Measurements from ENCODE around the gene MYOM1.
A peak's percentile ranks its signal among the peaks of the same experiment; 100 is the strongest.

MYOM1 gene

DNA sequence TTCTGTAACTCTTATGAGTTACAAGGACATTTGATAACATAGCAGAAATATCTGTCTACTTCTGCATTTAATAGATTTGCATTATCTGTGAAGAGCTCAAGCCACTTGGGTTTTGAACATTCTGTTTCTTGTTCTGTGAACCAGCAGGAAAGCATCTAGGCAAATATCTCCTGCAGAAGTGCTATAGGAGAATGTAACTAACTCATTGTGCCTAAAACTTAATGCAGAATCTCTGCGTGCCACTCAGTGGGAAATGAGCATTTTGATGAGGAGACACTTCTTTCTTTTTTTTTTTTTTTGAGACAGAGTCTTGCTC is 63.5 kb downstream of the MYOM1 start:
- no peaks in the 10 kb centered on the region for H3K4me1 ChIP-seq (ENCODE audit: control insufficient read depth in 1 of 2, insufficient read depth in 2 of 2, low read length in 2 of 2)
- H3K27me3 ChIP-seq (ENCODE audit: low read depth, low read length): no peaks in the 10 kb centered on the region
- H3K9me3 ChIP-seq (ENCODE audit: control insufficient read depth in 1 of 2, low read length in 2 of 2): no peaks in the 10 kb centered on the region
- peaks cover 0 to 7% of the 10 kb centered on the region in 2 donors for H3K36me3 ChIP-seq (ENCODE audit: control insufficient read depth in 1 of 2, insufficient read depth in 2 of 2, low read length in 2 of 2)
- H3K4me3 ChIP-seq (ENCODE audit: low read depth in 1 of 2, low read length in 2 of 2): no peak overlapping the region
- no peak overlapping the region for H3K27ac ChIP-seq (ENCODE audit: low read length)

DNA sequence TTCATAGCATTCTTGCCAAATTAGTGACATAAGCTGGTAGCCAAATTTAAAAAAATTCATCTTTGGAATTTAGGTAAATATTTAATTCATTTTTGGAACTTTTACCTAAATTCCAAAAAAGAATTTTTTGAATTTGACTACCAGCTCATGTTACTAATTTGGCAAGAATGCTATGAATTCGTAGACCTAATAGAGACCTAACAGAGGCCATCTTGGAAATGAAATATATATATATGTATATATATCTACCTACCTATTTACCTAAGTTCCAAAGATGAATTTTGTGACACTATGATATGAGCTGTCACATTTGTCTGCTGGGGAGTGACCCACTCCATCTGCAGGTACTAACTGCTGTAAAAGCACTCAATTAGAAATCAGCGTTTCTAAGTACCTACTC is 65.6 kb downstream of the MYOM1 start:
- H3K4me3 ChIP-seq (ENCODE audit: low read depth in 1 of 2, low read length in 2 of 2): no peak overlapping the region
- H3K27me3 ChIP-seq (ENCODE audit: low read depth, low read length): no peaks in the 10 kb centered on the region
- no peak overlapping the region for H3K27ac ChIP-seq (ENCODE audit: low read length)
- no peaks in the 10 kb centered on the region for H3K9me3 ChIP-seq (ENCODE audit: control insufficient read depth in 1 of 2, low read length in 2 of 2)
- H3K36me3 ChIP-seq (ENCODE audit: control insufficient read depth in 1 of 2, insufficient read depth in 2 of 2, low read length in 2 of 2): no peaks in the 10 kb centered on the region
- H3K4me1 ChIP-seq (ENCODE audit: control insufficient read depth in 1 of 2, insufficient read depth in 2 of 2, low read length in 2 of 2): no peaks in the 10 kb centered on the region

DNA sequence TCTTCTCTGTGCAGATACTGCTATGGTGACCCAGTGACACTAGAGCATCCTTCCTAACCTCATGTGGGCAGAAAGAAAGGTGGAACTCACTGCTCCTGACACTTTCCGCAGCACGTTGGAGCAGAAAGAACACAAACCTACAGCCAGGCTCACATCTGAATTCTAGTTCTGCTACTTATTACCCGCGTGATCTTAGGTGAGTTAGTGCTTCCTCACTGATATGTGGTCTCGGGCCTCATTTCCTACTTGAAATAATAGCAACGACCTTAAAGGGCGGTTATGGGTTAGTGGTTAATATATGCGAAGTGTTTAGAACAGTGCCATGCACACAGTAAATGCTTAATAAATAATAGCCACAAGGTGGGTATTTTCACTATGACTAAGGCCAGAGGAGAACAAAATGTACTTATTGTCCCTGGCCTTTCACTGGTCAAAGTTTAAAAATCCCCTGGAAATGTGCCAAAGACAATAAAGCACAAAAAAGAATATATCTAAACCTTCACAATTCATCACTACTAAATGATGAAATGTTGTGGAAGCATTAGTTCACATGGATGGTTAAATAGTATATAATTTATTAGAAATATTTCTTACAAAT is 66.6 kb downstream of the MYOM1 start:
- Histone ChIP-seq H3K4me3 (ENCODE audit: low read depth in 1 of 2, low read length in 2 of 2) (no peak overlapping the region), H3K27me3 (ENCODE audit: low read depth, low read length) (no peaks in the 10 kb centered on the region), H3K36me3 (ENCODE audit: control insufficient read depth in 1 of 2, insufficient read depth in 2 of 2, low read length in 2 of 2) (no peaks in the 10 kb centered on the region), H3K9me3 (ENCODE audit: control insufficient read depth in 1 of 2, low read length in 2 of 2) (no peaks in the 10 kb centered on the region), H3K4me1 (ENCODE audit: control insufficient read depth in 1 of 2, insufficient read depth in 2 of 2, low read length in 2 of 2) (no peaks in the 10 kb centered on the region), H3K27ac (ENCODE audit: low read length) (no peak overlapping the region)

DNA sequence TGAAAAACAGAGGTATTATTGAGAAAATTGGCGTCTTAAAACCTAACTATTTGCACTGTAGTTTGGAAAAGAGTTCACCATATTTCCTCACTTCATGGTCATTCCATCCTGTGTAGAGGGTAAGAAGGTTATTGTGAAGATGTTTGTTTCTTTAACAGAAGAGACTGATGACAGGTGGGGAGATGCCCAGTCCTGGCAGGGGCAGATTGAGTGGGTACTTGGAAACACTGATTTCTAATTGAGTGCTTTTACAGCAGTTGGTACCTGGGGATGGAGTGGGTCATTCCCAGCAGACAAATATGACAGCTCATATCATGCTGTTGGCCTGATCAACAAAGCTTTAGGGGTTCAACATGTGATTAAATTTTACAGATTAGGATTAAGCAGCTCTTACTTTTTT is 67.5 kb downstream of the MYOM1 start:
- H3K4me1 ChIP-seq (ENCODE audit: control insufficient read depth in 1 of 2, insufficient read depth in 2 of 2, low read length in 2 of 2): no peaks in the 10 kb centered on the region
- H3K27me3 ChIP-seq (ENCODE audit: low read depth, low read length): no peaks in the 10 kb centered on the region
- H3K27ac ChIP-seq (ENCODE audit: low read length): no peak overlapping the region

DNA sequence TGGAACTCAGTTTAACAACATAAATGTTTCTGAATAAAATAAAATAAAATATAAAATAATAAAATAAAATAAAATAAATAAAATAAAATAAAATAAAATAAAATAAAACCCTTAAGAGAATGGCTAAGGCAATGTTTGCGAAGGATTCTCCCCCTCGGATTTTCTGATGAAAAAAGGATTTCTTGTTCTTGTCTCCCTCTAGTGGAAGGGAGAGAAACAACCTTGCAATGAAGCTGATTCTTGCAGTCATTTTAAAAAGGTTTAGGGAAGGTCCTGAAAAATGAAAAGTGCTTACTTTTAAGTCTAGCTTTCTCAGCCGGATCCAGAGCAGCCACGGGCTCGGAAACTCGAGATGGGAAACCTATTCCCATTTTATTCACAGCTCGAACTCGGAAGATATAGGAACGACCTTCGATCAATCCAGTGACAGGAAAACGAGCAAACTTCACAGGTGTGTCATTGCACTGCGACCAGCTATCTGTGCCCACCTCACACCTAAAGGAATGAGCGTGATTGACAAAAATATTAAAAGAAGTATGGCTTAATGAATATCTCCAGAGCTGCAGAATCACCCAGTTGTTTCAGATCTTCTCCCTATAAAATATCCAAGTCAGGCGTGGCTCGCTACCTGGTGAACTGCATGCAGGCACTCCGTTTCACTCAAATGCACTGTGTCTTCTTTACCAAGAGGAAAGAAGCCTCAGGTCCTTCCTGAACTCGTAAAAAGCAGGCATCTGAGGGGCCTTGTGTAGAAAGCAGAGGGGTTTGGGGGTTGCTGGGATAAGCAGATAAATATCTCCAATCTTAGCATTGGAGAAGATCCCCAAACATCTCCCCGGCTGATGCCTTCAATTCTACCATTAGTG is 68.1 kb downstream of the MYOM1 start:
- Histone ChIP-seq H3K27me3 (ENCODE audit: low read depth, low read length) (no peaks in the 10 kb centered on the region), H3K27ac (ENCODE audit: low read length) (no peak overlapping the region), H3K36me3 (ENCODE audit: control insufficient read depth in 1 of 2, insufficient read depth in 2 of 2, low read length in 2 of 2) (no peaks in the 10 kb centered on the region), H3K4me1 (ENCODE audit: control insufficient read depth in 1 of 2, insufficient read depth in 2 of 2, low read length in 2 of 2) (no peaks in the 10 kb centered on the region), H3K9me3 (ENCODE audit: control insufficient read depth in 1 of 2, low read length in 2 of 2) (no peaks in the 10 kb centered on the region), H3K4me3 (ENCODE audit: low read depth in 1 of 2, low read length in 2 of 2) (peak overlapping the region in 1 of 2 donors; percentile 50)

More for the DNA sequence above, 67.5 kb downstream of the MYOM1 start:
- Histone ChIP-seq H3K4me3 (ENCODE audit: low read depth in 1 of 2, low read length in 2 of 2) (no peak overlapping the region), H3K9me3 (ENCODE audit: control insufficient read depth in 1 of 2, low read length in 2 of 2) (no peaks in the 10 kb centered on the region), H3K36me3 (ENCODE audit: control insufficient read depth in 1 of 2, insufficient read depth in 2 of 2, low read length in 2 of 2) (no peaks in the 10 kb centered on the region)

DNA sequence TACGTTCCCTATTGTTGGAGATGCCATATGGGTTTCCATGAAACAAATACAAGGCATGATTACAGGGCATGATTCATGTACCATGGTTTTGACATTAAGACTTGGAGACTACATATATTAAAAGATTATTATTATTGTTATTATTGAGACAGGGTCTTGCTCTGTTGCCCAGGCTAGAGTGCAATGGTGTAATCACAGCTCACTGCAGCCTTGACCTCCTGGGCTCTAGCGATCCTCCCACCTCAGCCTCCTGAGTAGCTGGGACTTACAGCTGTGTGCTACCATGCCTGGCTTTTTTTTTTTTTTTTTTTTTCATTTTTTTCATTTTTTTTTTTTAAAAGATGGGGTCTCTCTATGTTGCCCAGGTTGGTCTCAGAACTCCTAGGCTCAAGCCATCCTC is 69.1 kb downstream of the MYOM1 start:
- Histone ChIP-seq H3K36me3 (ENCODE audit: control insufficient read depth in 1 of 2, insufficient read depth in 2 of 2, low read length in 2 of 2) (no peaks in the 10 kb centered on the region), H3K27ac (ENCODE audit: low read length) (no peak overlapping the region)

DNA sequence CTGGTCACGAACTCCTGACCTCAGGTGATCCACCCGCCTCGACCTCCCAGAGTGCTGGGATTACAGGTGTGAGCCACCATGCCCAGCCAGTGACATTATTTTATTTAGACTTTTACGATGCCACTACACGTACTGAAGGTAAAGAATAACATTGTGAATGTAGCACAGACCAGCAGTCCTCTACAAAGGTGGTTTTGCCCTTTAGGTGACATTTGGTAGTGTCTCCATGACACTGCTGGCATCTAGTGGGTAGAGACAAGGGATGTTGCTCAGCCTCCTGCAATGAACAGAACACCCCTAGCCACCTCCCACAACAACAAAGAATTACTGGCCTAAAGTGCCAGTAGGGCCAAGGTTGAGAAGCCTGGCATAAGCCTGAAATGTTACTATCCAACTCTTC is 69.5 kb downstream of the MYOM1 start:
- Histone ChIP-seq H3K4me1 (ENCODE audit: control insufficient read depth in 1 of 2, insufficient read depth in 2 of 2, low read length in 2 of 2) (no peaks in the 10 kb centered on the region), H3K27me3 (ENCODE audit: low read depth, low read length) (no peaks in the 10 kb centered on the region), H3K36me3 (ENCODE audit: control insufficient read depth in 1 of 2, insufficient read depth in 2 of 2, low read length in 2 of 2) (no peaks in the 10 kb centered on the region), H3K9me3 (ENCODE audit: control insufficient read depth in 1 of 2, low read length in 2 of 2) (no peaks in the 10 kb centered on the region), H3K4me3 (ENCODE audit: low read depth in 1 of 2, low read length in 2 of 2) (no peak overlapping the region), H3K27ac (ENCODE audit: low read length) (no peak overlapping the region)

More for the DNA sequence above, 69.1 kb downstream of the MYOM1 start:
- H3K4me3 ChIP-seq (ENCODE audit: low read depth in 1 of 2, low read length in 2 of 2): no peak overlapping the region
- no peaks in the 10 kb centered on the region for H3K9me3 ChIP-seq (ENCODE audit: control insufficient read depth in 1 of 2, low read length in 2 of 2)
- no peaks in the 10 kb centered on the region for H3K27me3 ChIP-seq (ENCODE audit: low read depth, low read length)
- no peaks in the 10 kb centered on the region for H3K4me1 ChIP-seq (ENCODE audit: control insufficient read depth in 1 of 2, insufficient read depth in 2 of 2, low read length in 2 of 2)

DNA sequence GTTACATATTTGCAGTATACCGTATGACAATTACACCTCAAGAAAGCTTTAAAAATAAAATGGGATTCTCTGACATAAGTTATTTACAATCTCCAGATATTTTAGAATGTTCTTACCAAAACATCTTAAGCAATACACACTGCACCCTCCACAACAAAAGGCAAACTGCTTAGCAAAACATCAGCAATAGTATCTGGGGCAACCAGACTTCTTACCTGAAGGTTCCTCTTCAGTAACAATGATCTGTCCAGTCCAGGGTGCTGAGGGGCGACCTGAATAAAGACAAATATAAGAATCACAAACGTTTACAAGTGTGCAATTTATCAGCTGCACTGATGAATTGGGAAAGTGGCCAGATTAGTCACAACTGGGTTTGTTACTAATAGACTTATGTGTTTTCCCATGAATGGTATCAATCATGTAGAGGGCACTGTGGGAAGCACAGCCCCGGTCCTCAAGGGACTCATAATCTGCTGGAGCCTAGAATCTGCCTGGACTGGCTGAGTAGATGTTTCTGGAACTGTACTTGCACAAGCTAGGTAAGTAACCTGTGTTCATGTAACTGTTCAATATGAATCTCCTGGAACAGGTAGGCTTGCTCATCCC is 70.7 kb downstream of the MYOM1 start:
- no peak overlapping the region for H3K27ac ChIP-seq (ENCODE audit: low read length)
- no peak overlapping the region for H3K4me3 ChIP-seq (ENCODE audit: low read depth in 1 of 2, low read length in 2 of 2)
- no peaks in the 10 kb centered on the region for H3K9me3 ChIP-seq (ENCODE audit: control insufficient read depth in 1 of 2, low read length in 2 of 2)
- H3K27me3 ChIP-seq (ENCODE audit: low read depth, low read length): no peaks in the 10 kb centered on the region
- no peaks in the 10 kb centered on the region for H3K36me3 ChIP-seq (ENCODE audit: control insufficient read depth in 1 of 2, insufficient read depth in 2 of 2, low read length in 2 of 2)
- H3K4me1 ChIP-seq (ENCODE audit: control insufficient read depth in 1 of 2, insufficient read depth in 2 of 2, low read length in 2 of 2): no peaks in the 10 kb centered on the region

DNA sequence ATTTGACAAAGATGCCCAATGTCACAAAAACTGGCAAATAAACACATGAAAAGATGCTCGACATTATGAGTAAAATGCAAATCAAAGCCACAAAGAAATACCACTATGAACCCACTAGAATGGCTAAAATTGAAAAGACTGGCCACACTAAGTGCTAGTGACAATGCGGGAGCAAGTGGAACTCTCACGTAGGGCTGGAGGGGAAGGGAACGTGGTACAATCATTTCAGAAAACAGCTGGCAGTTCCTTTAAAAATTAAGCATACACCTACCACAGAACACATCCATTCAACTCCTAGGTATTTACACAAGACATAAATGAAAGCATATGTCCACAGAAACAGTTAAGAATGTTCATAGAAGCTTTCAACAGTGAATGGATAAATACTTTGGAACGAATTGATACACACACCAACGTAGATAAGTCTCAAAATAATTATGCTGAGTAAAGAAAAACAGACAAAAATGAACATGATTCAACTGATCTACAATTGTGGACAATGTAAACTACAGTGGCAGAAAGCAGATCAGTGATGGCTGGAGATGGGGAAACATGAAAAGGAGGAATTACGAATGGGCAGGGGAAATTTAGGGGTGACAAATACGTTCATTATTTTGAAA is 71.7 kb downstream of the MYOM1 start:
- Histone ChIP-seq H3K27ac (ENCODE audit: low read length) (no peak overlapping the region), H3K9me3 (ENCODE audit: control insufficient read depth in 1 of 2, low read length in 2 of 2) (no peaks in the 10 kb centered on the region), H3K4me3 (ENCODE audit: low read depth in 1 of 2, low read length in 2 of 2) (no peak overlapping the region), H3K4me1 (ENCODE audit: control insufficient read depth in 1 of 2, insufficient read depth in 2 of 2, low read length in 2 of 2) (no peaks in the 10 kb centered on the region), H3K36me3 (ENCODE audit: control insufficient read depth in 1 of 2, insufficient read depth in 2 of 2, low read length in 2 of 2) (no peaks in the 10 kb centered on the region), H3K27me3 (ENCODE audit: low read depth, low read length) (no peaks in the 10 kb centered on the region)

DNA sequence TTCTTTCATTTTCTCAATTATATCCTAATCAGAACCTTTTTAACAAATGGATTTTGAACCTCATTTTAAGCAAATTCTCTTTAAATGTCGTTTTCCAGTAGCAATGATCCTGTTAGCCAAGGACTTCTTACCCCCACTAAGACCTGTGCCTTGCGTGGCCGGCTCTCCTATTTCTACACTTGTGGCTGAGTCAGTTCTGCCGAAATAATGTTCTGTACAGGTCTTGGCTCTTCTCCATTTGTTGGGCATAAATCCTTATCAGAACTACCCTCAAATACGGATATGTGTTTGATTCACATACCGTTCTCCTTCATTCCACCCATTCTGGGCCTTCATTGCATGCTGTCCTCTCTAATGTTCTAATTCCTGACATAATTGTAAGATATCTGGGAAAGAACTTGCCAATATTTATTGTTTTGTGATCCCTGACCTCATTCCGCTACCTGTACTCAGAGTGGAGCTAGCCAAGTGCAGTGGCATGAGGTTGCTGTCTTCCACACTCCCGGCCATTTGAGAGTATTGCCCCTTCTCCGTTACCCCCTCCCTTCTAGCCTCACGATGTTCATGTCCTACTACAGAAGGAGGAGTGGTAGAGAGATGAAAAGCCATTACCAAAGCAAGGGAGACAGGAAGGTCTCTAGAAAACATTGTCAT is 78.7 kb downstream of the MYOM1 start:
- H3K4me3 ChIP-seq (ENCODE audit: low read depth in 1 of 2, low read length in 2 of 2): no peak overlapping the region
- H3K36me3 ChIP-seq (ENCODE audit: control insufficient read depth in 1 of 2, insufficient read depth in 2 of 2, low read length in 2 of 2): no peaks in the 10 kb centered on the region
- no peak overlapping the region for H3K27ac ChIP-seq (ENCODE audit: low read length)
- H3K9me3 ChIP-seq (ENCODE audit: control insufficient read depth in 1 of 2, low read length in 2 of 2): no peaks in the 10 kb centered on the region
- H3K4me1 ChIP-seq (ENCODE audit: control insufficient read depth in 1 of 2, insufficient read depth in 2 of 2, low read length in 2 of 2): no peaks in the 10 kb centered on the region
- no peaks in the 10 kb centered on the region for H3K27me3 ChIP-seq (ENCODE audit: low read depth, low read length)

DNA sequence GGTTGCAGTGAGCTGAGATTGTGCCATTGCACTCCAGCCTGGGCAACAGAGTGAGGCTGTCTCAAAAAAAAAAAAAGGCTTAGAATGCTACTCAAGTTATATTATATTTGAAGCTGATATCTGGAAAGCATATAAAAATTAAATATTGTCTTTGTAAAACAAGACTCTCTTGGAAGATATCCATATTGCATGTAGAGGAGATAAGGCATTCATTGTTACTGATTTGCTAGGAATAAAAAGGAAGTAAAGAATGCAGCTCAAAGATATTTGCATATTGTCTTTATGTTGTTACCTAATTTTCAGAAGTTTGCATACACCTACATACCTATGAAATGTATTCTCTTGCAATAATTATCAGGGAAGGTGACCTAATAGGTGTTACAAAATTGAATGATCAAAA is 79.4 kb downstream of the MYOM1 start:
- Histone ChIP-seq H3K27me3 (ENCODE audit: low read depth, low read length) (no peaks in the 10 kb centered on the region), H3K9me3 (ENCODE audit: control insufficient read depth in 1 of 2, low read length in 2 of 2) (no peaks in the 10 kb centered on the region), H3K36me3 (ENCODE audit: control insufficient read depth in 1 of 2, insufficient read depth in 2 of 2, low read length in 2 of 2) (no peaks in the 10 kb centered on the region), H3K4me1 (ENCODE audit: control insufficient read depth in 1 of 2, insufficient read depth in 2 of 2, low read length in 2 of 2) (no peaks in the 10 kb centered on the region), H3K4me3 (ENCODE audit: low read depth in 1 of 2, low read length in 2 of 2) (no peak overlapping the region), H3K27ac (ENCODE audit: low read length) (no peak overlapping the region)
